HUES6 (cell line): Measurements from ENCODE around the gene CHD2.

Experiments used
- H3K27ac ChIP-seq: 2 replicates; pipeline ENCODE4 v1.7.0; 2013; ENCODE audit warnings: low read depth, mild to moderate bottlenecking, low read length, inconsistent platforms
- H3K27me3 ChIP-seq: 2 replicates; pipeline ENCODE4 v1.6.1; 2013; ENCODE audit warnings: low read length; ENCODE audit not compliant: control insufficient read depth, insufficient read depth
- H3K36me3 ChIP-seq: 2 replicates; pipeline ENCODE4 v1.6.1; 2013; ENCODE audit warnings: low read length; ENCODE audit not compliant: control insufficient read depth, insufficient read depth
- H3K4me1 ChIP-seq: 2 replicates; pipeline ENCODE4 v1.6.1; 2013; ENCODE audit warnings: low read length; ENCODE audit not compliant: control insufficient read depth, insufficient read depth
- H3K4me3 ChIP-seq: 2 replicates; pipeline ENCODE4 v1.5.1; 2013; ENCODE audit warnings: low read depth, low read length
- H3K9ac ChIP-seq: one replicate; pipeline ENCODE4 v1.6.1; 2013; ENCODE audit warnings: mild to moderate bottlenecking, low read length
- H3K9me3 ChIP-seq: 2 replicates; pipeline ENCODE4 v1.6.1; 2013; ENCODE audit warnings: low read depth, low read length; ENCODE audit not compliant: control insufficient read depth, insufficient read depth

CHD2 gene

GRCh38 chr15:93024293-93024692 is 124.2 kb downstream of the CHD2 start:
- peaks cover 83% of the 10 kb centered on the region for H3K36me3 ChIP-seq
- H3K9me3 ChIP-seq: no peaks in the 10 kb centered on the region
- no peak overlapping the region for H3K9ac ChIP-seq
- no peak overlapping the region for H3K4me3 ChIP-seq
- H3K4me1 ChIP-seq: peaks cover 8% of the 10 kb centered on the region; the same call in 1 of the 2 replicates
- H3K27ac ChIP-seq: no peak overlapping the region
- H3K27me3 ChIP-seq: no peaks in the 10 kb centered on the region

- Histone ChIP-seq H3K27me3 (no peaks in the 10 kb centered on the region), H3K36me3 (peaks cover 76% of the 10 kb centered on the region), H3K4me1 (peaks cover 14% of the 10 kb centered on the region; the same call in 1 of the 2 replicates), H3K9me3 (no peaks in the 10 kb centered on the region), H3K9ac (no peak overlapping the region), H3K27ac (no peak overlapping the region), H3K4me3 (no peak overlapping the region)
These were observed 124.8 kb downstream of the CHD2 start for GRCh38 chr15:93024716-93025624.

GRCh38 chr15:93025625-93025982 is 125.5 kb downstream of the CHD2 start:
- Histone ChIP-seq H3K27ac (no peak overlapping the region), H3K36me3 (peaks cover 70% of the 10 kb centered on the region), H3K4me1 (peaks cover 18% of the 10 kb centered on the region; the same call in 1 of the 2 replicates), H3K9ac (no peak overlapping the region), H3K27me3 (no peaks in the 10 kb centered on the region), H3K9me3 (no peaks in the 10 kb centered on the region), H3K4me3 (no peak overlapping the region)

- H3K9ac ChIP-seq: no peak overlapping the region
- no peak overlapping the region for H3K27ac ChIP-seq
- H3K4me3 ChIP-seq: no peak overlapping the region
- no peaks in the 10 kb centered on the region for H3K9me3 ChIP-seq
- H3K27me3 ChIP-seq: no peaks in the 10 kb centered on the region
- peaks cover 62% of the 10 kb centered on the region for H3K36me3 ChIP-seq
- H3K4me1 ChIP-seq: peaks cover 21% of the 10 kb centered on the region; the same call in 1 of the 2 replicates
These were observed 126.3 kb downstream of the CHD2 start for GRCh38 chr15:93026380-93026817.

GRCh38 chr15:93027413-93027812 is 127.3 kb downstream of the CHD2 start:
- Histone ChIP-seq H3K27me3 (no peaks in the 10 kb centered on the region), H3K4me3 (no peak overlapping the region), H3K9me3 (no peaks in the 10 kb centered on the region), H3K27ac (no peak overlapping the region), H3K4me1 (peaks cover 21% of the 10 kb centered on the region; the same call in 1 of the 2 replicates), H3K36me3 (peaks cover 52% of the 10 kb centered on the region), H3K9ac (no peak overlapping the region)

- no peak overlapping the region for H3K4me3 ChIP-seq
- H3K9me3 ChIP-seq: no peaks in the 10 kb centered on the region
- peaks cover 21% of the 10 kb centered on the region; the same call in 1 of the 2 replicates for H3K4me1 ChIP-seq
- H3K27me3 ChIP-seq: no peaks in the 10 kb centered on the region
- no peak overlapping the region for H3K9ac ChIP-seq
- peaks cover 44% of the 10 kb centered on the region for H3K36me3 ChIP-seq
- H3K27ac ChIP-seq: no peak overlapping the region
These were observed 128.0 kb downstream of the CHD2 start for GRCh38 chr15:93028111-93028631.

GRCh38 chr15:93028632-93029213 is 128.6 kb downstream of the CHD2 start:
- Histone ChIP-seq H3K9ac (no peak overlapping the region), H3K4me3 (no peak overlapping the region), H3K36me3 (peaks cover 38% of the 10 kb centered on the region), H3K27me3 (no peaks in the 10 kb centered on the region), H3K9me3 (no peaks in the 10 kb centered on the region), H3K4me1 (peaks cover 21% of the 10 kb centered on the region; the same call in 1 of the 2 replicates), H3K27ac (no peak overlapping the region)

DNA sequence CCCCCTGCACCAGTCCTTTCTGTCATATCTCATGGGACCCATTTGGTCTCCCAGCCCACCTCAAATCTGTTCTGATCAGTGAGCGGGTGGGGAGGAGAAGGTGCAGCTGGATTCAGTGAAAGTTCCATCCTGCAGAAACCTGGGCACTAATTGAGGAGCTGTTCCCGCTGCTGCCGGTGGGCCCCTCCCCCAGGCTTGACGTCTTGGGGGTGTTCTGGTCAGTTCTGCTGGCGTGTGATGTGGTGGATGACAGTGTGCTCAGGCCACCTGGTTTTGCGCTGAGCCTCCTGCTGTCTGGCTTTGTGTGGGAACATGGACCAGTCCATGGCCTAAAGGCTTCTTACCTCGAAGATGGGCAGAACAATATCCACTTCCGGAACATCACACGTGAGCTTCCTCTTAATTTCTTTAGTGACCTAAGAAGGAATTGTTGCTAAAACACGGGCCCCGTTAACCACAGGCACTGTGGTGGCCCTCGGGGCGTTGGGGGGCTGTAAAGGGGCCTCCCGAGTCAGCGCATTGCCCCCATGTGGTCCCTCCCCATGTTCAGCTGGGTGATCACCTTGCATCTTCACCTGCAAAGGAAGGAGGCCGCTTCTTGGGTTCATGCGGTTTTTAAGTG is 129.2 kb downstream of the CHD2 start:
- Histone ChIP-seq H3K9ac (no peak overlapping the region), H3K4me1 (peaks cover 21% of the 10 kb centered on the region; the same call in 1 of the 2 replicates), H3K27ac (no peak overlapping the region), H3K27me3 (no peaks in the 10 kb centered on the region), H3K36me3 (peaks cover 32% of the 10 kb centered on the region), H3K4me3 (no peak overlapping the region), H3K9me3 (no peaks in the 10 kb centered on the region)

DNA sequence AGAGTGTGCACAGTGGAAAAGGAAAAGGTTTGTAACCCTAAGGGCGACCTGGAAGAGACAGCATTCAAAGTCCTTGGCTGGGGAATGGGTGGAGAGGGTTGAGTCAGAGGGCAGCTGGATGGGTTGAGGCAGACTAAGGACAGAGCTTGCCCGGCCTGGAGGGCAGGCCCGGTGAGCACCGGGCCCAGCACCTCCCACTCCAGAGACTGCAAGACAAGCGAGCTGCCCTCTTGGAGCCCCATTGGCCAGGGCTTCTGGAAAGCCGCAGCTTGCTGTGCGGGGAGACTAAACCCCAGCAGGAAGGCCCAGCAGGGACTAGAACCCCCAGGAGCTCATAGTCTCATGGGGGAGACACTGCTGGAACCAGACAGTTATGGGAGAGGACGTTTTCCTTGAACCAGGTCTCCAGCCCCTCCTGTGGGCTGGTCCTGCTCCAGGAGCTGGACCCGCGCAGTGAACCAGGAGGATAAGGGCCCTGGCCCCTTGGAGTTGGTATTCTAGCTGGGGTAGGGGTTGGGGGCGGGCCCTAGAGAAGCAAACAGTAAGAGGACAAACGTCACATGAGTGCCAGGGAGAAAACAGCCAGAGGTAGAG is 129.8 kb downstream of the CHD2 start:
- no peaks in the 10 kb centered on the region for H3K9me3 ChIP-seq
- peaks cover 26% of the 10 kb centered on the region for H3K36me3 ChIP-seq
- no peaks in the 10 kb centered on the region for H3K27me3 ChIP-seq
- no peak overlapping the region for H3K9ac ChIP-seq
- H3K27ac ChIP-seq: no peak overlapping the region
- H3K4me1 ChIP-seq: peaks cover 21% of the 10 kb centered on the region; the same call in 1 of the 2 replicates
- no peak overlapping the region for H3K4me3 ChIP-seq

DNA sequence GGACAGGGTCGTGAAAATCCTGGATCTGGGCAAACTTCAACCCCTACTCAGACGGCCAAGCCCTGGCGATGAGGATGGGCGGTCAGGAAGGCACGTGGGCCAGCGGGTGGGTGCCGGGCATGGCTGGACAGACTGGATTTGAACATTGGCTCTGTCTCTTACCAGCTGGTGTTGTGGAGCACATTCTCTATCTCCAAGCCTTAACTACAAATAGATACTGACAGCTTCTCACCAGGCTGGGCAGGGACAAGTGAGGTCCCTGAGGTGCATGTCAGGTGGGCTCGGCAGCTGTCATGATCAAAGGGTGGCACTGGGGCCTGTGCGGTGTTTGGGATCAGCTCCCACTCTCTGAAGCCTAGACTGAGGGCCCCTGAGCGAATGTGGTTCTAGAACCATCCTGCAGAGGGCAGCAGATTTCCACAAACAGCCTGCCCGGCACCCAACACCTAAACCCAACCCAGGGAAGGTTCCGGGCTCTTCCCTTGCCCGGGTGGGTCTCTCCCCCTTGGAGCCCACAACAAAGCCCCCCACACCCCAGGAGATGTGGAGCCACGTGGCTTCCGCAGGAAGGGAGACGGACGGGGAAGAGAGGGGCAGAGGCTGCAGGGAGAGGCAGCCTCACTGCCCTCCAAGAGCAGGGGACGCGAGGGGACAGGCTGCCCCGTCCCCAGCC is 130.4 kb downstream of the CHD2 start:
- H3K9me3 ChIP-seq: no peaks in the 10 kb centered on the region

More for the DNA sequence above, 130.4 kb downstream of the CHD2 start:
- peaks cover 20% of the 10 kb centered on the region for H3K36me3 ChIP-seq
- no peak overlapping the region for H3K27ac ChIP-seq
- no peak overlapping the region for H3K4me3 ChIP-seq
- H3K9ac ChIP-seq: no peak overlapping the region
- H3K4me1 ChIP-seq: peaks cover 21% of the 10 kb centered on the region; the same call in 1 of the 2 replicates
- H3K27me3 ChIP-seq: no peaks in the 10 kb centered on the region
